ENCODE data around the gene VTI1A.

Gene VTI1A

GRCh38 chr10:112675560-112676083 is 228.6 kb downstream of the VTI1A start:
- Histone ChIP-seq H3K9me3 (ENCODE audit: control insufficient read depth, low read length) (no peaks in the 10 kb centered on the region), H3K4me3 (ENCODE audit: extremely low read depth, insufficient read depth, low read length, poor library complexity, severe bottlenecking) (no peak overlapping the region), H3K4me1 (ENCODE audit: control insufficient read depth, insufficient read depth, low read length, poor library complexity, severe bottlenecking) (peaks cover 10% of the 10 kb centered on the region), H3K36me3 (ENCODE audit: control insufficient read depth, insufficient read depth, low read length) (no peaks in the 10 kb centered on the region), H3K27ac (ENCODE audit: low read depth, low read length, severe bottlenecking) (no peak overlapping the region)
- WGBS, 2 experiments (ENCODE audit: insufficient coverage in 2 of 2) = 93 to 100% methylated on average over 1 to 6 of the region's 10 CpGs

- H3K4me1 ChIP-seq (ENCODE audit: control insufficient read depth, insufficient read depth, low read length, poor library complexity, severe bottlenecking) = peaks cover 10% of the 10 kb centered on the region
- H3K9me3 ChIP-seq (ENCODE audit: control insufficient read depth, low read length) = no peaks in the 10 kb centered on the region
- no peak overlapping the region for H3K27ac ChIP-seq (ENCODE audit: low read depth, low read length, severe bottlenecking)
- no peaks in the 10 kb centered on the region for H3K36me3 ChIP-seq (ENCODE audit: control insufficient read depth, insufficient read depth, low read length)
- WGBS, 2 experiments (ENCODE audit: insufficient coverage in 2 of 2) = 86 to 97% methylated on average over 3 to 4 of the region's 5 CpGs
- no peak overlapping the region for H3K4me3 ChIP-seq (ENCODE audit: extremely low read depth, insufficient read depth, low read length, poor library complexity, severe bottlenecking)
These were observed 230.7 kb downstream of the VTI1A start for GRCh38 chr10:112677689-112678088.

- H3K4me1 ChIP-seq (ENCODE audit: control insufficient read depth, insufficient read depth, low read length, poor library complexity, severe bottlenecking) = peaks cover 10% of the 10 kb centered on the region
- 46 to 50% methylated on average over 1 to 3 of the region's 7 CpGs for WGBS, 2 experiments (ENCODE audit: insufficient coverage in 2 of 2)
- no peaks in the 10 kb centered on the region for H3K9me3 ChIP-seq (ENCODE audit: control insufficient read depth, low read length)
These were observed 231.6 kb downstream of the VTI1A start for GRCh38 chr10:112678581-112678980.

GRCh38 chr10:112678987-112679386 is 232.0 kb downstream of the VTI1A start:
- no peak overlapping the region for H3K27ac ChIP-seq (ENCODE audit: low read depth, low read length, severe bottlenecking)
- no CpG with 5 or more reads among the region's 3 CpGs for WGBS, 2 experiments (ENCODE audit: insufficient coverage in 2 of 2)
- no peak overlapping the region for H3K4me3 ChIP-seq (ENCODE audit: extremely low read depth, insufficient read depth, low read length, poor library complexity, severe bottlenecking)
- no peaks in the 10 kb centered on the region for H3K9me3 ChIP-seq (ENCODE audit: control insufficient read depth, low read length)
- H3K4me1 ChIP-seq (ENCODE audit: control insufficient read depth, insufficient read depth, low read length, poor library complexity, severe bottlenecking) = peaks cover 10% of the 10 kb centered on the region
- H3K36me3 ChIP-seq (ENCODE audit: control insufficient read depth, insufficient read depth, low read length) = no peaks in the 10 kb centered on the region

More at GRCh38 chr10:112678581-112678980, 231.6 kb downstream of the VTI1A start:
- H3K4me3 ChIP-seq (ENCODE audit: extremely low read depth, insufficient read depth, low read length, poor library complexity, severe bottlenecking) = no peak overlapping the region
- no peaks in the 10 kb centered on the region for H3K36me3 ChIP-seq (ENCODE audit: control insufficient read depth, insufficient read depth, low read length)
- no peak overlapping the region for H3K27ac ChIP-seq (ENCODE audit: low read depth, low read length, severe bottlenecking)

DNA sequence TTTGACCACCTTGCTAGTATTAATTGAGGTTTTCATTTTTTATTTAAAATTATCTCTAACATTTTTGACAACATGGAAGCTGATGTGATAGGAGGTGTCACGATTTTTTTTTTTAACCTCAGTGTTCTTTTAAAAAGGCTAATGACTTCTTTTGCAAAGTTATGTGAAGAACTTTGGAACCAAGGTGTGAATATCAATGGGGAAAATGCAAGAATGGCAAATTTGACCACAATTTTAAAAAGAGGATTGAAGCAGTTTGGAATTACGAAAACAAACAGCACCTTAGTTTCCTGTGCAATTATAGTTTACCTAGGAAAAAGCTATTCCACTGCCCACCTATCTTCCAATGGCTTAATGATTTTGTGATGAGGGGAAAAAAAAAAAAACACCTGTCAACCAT is 232.4 kb downstream of the VTI1A start:
- Histone ChIP-seq H3K36me3 (ENCODE audit: control insufficient read depth, insufficient read depth, low read length) (no peaks in the 10 kb centered on the region), H3K4me1 (ENCODE audit: control insufficient read depth, insufficient read depth, low read length, poor library complexity, severe bottlenecking) (peaks cover 10% of the 10 kb centered on the region), H3K9me3 (ENCODE audit: control insufficient read depth, low read length) (no peaks in the 10 kb centered on the region), H3K27ac (ENCODE audit: low read depth, low read length, severe bottlenecking) (no peak overlapping the region), H3K4me3 (ENCODE audit: extremely low read depth, insufficient read depth, low read length, poor library complexity, severe bottlenecking) (no peak overlapping the region)
- WGBS, 2 experiments (ENCODE audit: insufficient coverage in 2 of 2) = 50 to 69% methylated on average over 1 to 2 of the region's 2 CpGs

GRCh38 chr10:112680586-112680985 is 233.6 kb downstream of the VTI1A start:
- H3K27ac ChIP-seq (ENCODE audit: low read depth, low read length, severe bottlenecking) = no peak overlapping the region
- no CpG with 5 or more reads among the region's 1 CpG for WGBS, 2 experiments (ENCODE audit: insufficient coverage in 2 of 2)
- peaks cover 10% of the 10 kb centered on the region for H3K4me1 ChIP-seq (ENCODE audit: control insufficient read depth, insufficient read depth, low read length, poor library complexity, severe bottlenecking)
- no peak overlapping the region for H3K4me3 ChIP-seq (ENCODE audit: extremely low read depth, insufficient read depth, low read length, poor library complexity, severe bottlenecking)
- no peaks in the 10 kb centered on the region for H3K36me3 ChIP-seq (ENCODE audit: control insufficient read depth, insufficient read depth, low read length)
- H3K9me3 ChIP-seq (ENCODE audit: control insufficient read depth, low read length) = no peaks in the 10 kb centered on the region

DNA sequence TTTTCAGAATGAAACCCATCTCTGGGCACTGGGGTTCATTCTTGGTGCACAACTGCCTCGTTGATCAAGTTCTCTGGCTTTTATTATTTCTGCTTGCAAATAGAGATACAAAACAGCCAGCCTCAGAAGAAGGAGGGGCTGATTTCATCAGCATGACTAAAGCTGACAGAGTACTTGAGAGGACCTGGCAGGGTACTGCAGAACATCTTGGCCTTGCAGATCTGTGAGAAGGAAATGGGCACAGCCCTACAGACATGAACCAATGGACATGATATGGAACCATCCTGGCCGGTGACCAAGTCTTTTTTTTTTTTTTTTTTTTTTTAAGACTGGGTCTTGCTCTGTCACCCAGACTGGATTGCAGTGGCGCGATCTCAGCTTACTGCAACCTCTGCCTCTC is 240.6 kb downstream of the VTI1A start:
- 77 to 86% methylated on average over 1 to 3 of the region's 4 CpGs for WGBS, 2 experiments (ENCODE audit: insufficient coverage in 2 of 2)

GRCh38 chr10:112689327-112690072 is 242.5 kb downstream of the VTI1A start:
- no peaks in the 10 kb centered on the region for H3K9me3 ChIP-seq (ENCODE audit: control insufficient read depth, low read length)
- H3K4me3 ChIP-seq (ENCODE audit: extremely low read depth, insufficient read depth, low read length, poor library complexity, severe bottlenecking) = no peak overlapping the region
- H3K27ac ChIP-seq (ENCODE audit: low read depth, low read length, severe bottlenecking) = no peak overlapping the region
- H3K36me3 ChIP-seq (ENCODE audit: control insufficient read depth, insufficient read depth, low read length) = no peaks in the 10 kb centered on the region
- WGBS, 2 experiments (ENCODE audit: insufficient coverage in 2 of 2) = 39 to 67% methylated on average over 3 to 4 of the region's 4 CpGs
- no peaks in the 10 kb centered on the region for H3K4me1 ChIP-seq (ENCODE audit: control insufficient read depth, insufficient read depth, low read length, poor library complexity, severe bottlenecking)

More for the DNA sequence above, 240.6 kb downstream of the VTI1A start:
- Histone ChIP-seq H3K27ac (ENCODE audit: low read depth, low read length, severe bottlenecking) (no peak overlapping the region), H3K4me1 (ENCODE audit: control insufficient read depth, insufficient read depth, low read length, poor library complexity, severe bottlenecking) (no peaks in the 10 kb centered on the region), H3K36me3 (ENCODE audit: control insufficient read depth, insufficient read depth, low read length) (no peaks in the 10 kb centered on the region), H3K4me3 (ENCODE audit: extremely low read depth, insufficient read depth, low read length, poor library complexity, severe bottlenecking) (no peak overlapping the region), H3K9me3 (ENCODE audit: control insufficient read depth, low read length) (no peaks in the 10 kb centered on the region)

- no peak overlapping the region for H3K27ac ChIP-seq (ENCODE audit: low read depth, low read length, severe bottlenecking)
- no peaks in the 10 kb centered on the region for H3K9me3 ChIP-seq (ENCODE audit: control insufficient read depth, low read length)
- 96 to 97% methylated on average over 5 of the region's 7 CpGs for WGBS, 2 experiments (ENCODE audit: insufficient coverage in 2 of 2)
- H3K4me3 ChIP-seq (ENCODE audit: extremely low read depth, insufficient read depth, low read length, poor library complexity, severe bottlenecking) = no peak overlapping the region
- no peaks in the 10 kb centered on the region for H3K36me3 ChIP-seq (ENCODE audit: control insufficient read depth, insufficient read depth, low read length)
- H3K4me1 ChIP-seq (ENCODE audit: control insufficient read depth, insufficient read depth, low read length, poor library complexity, severe bottlenecking) = no peaks in the 10 kb centered on the region
These were observed 248.5 kb downstream of the VTI1A start for GRCh38 chr10:112695539-112695938.

- no peaks in the 10 kb centered on the region for H3K36me3 ChIP-seq (ENCODE audit: control insufficient read depth, insufficient read depth, low read length)
- no CpG with 5 or more reads among the region's 2 CpGs for WGBS, 2 experiments (ENCODE audit: insufficient coverage in 2 of 2)
- H3K4me3 ChIP-seq (ENCODE audit: extremely low read depth, insufficient read depth, low read length, poor library complexity, severe bottlenecking) = no peak overlapping the region
- H3K27ac ChIP-seq (ENCODE audit: low read depth, low read length, severe bottlenecking) = no peak overlapping the region
- H3K4me1 ChIP-seq (ENCODE audit: control insufficient read depth, insufficient read depth, low read length, poor library complexity, severe bottlenecking) = no peaks in the 10 kb centered on the region
- H3K9me3 ChIP-seq (ENCODE audit: control insufficient read depth, low read length) = no peaks in the 10 kb centered on the region
These were observed 249.6 kb downstream of the VTI1A start for GRCh38 chr10:112696592-112696991.

DNA sequence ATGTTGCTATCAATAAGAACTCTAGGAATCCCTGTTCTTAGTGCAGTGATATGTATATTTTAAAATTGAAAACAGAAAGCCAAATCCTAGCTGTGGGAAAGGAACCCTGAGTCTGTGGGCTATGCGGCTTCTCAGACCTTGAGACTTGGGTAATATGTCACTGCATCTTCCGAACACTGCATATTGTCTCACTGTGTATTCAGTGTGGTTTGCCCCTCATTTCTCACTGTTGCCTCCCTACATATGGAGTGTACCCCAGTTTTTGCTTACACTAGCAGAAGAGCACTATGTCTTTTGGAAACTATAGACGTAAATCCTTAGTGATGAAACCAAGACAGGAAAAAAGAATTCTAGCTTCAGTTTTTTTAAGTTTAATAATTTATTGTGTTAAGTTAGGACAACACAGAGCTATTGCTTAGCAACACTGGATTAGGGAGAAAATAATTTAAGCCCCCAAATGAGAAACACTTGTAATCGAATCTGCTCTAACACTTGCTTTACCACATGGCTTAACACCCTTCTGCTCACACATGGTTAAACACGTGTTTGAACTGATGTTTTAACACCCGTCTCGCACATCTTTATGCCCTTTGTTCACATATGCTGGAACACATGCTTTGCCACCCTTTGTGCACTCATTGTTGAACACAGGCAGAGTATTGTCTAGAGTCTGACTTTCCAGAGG is 251.3 kb downstream of the VTI1A start:
- H3K27ac ChIP-seq (ENCODE audit: low read depth, low read length, severe bottlenecking) = no peak overlapping the region
- no peak overlapping the region for H3K4me3 ChIP-seq (ENCODE audit: extremely low read depth, insufficient read depth, low read length, poor library complexity, severe bottlenecking)
- no peaks in the 10 kb centered on the region for H3K4me1 ChIP-seq (ENCODE audit: control insufficient read depth, insufficient read depth, low read length, poor library complexity, severe bottlenecking)
- WGBS, 2 experiments (ENCODE audit: insufficient coverage in 2 of 2) = 94 to 95% methylated on average over 5 to 6 of the region's 7 CpGs
- H3K36me3 ChIP-seq (ENCODE audit: control insufficient read depth, insufficient read depth, low read length) = no peaks in the 10 kb centered on the region
- H3K9me3 ChIP-seq (ENCODE audit: control insufficient read depth, low read length) = no peaks in the 10 kb centered on the region

Measured in mesodermal cell (in vitro differentiated cells).